Glutamatergic neuron (in vitro differentiated cells): Measurements from ENCODE around the gene DLK1. TPM values are rescaled to one million over a fixed set of nuclear protein-coding genes. Genes with fewer than 3 reads are reported as not detected.

Experiments used
- DNase-seq: peaks from one replicate; pipeline ENCODE4 v3.0.0; 2022
- H3K27ac Mint-ChIP-seq: one replicate; pipeline ENCODE4 v1.8.0; 2020; ENCODE audit warnings: mild to moderate bottlenecking, mixed read lengths, inconsistent platforms; ENCODE audit not compliant: unreplicated experiment
- H3K27me3 Mint-ChIP-seq: one replicate; pipeline ENCODE4 v1.8.0; 2020; ENCODE audit warnings: mild to moderate bottlenecking, moderate library complexity, mixed read lengths, inconsistent platforms; ENCODE audit not compliant: unreplicated experiment
- H3K36me3 Mint-ChIP-seq: one replicate; pipeline ENCODE4 v1.8.0; 2020; ENCODE audit warnings: mild to moderate bottlenecking, mixed read lengths, inconsistent platforms; ENCODE audit not compliant: unreplicated experiment
- H3K4me1 Mint-ChIP-seq: one replicate; pipeline ENCODE4 v1.8.0; 2020; ENCODE audit warnings: mild to moderate bottlenecking, low read depth, mixed read lengths, inconsistent platforms; ENCODE audit not compliant: unreplicated experiment
- H3K4me3 Mint-ChIP-seq: one replicate; pipeline ENCODE4 v1.8.0; 2020; ENCODE audit warnings: mild to moderate bottlenecking, mixed read lengths, inconsistent platforms; ENCODE audit not compliant: unreplicated experiment
- H3K9me3 Mint-ChIP-seq: one replicate; pipeline ENCODE4 v1.8.0; 2020; ENCODE audit warnings: mild to moderate bottlenecking, moderate library complexity, mixed read lengths, inconsistent platforms; ENCODE audit not compliant: unreplicated experiment
- total RNA-seq: library from RNA; stranded (reverse); fragmentation: NEBNext Ultra II Directional; extraction: Animal tissue kit (Norgen Biotek cat#: 25700); gene quantifications from one replicate; pipeline ENCODE4 v1.2.1, GENCODE V29; 2021; ENCODE audit not compliant: unreplicated experiment
- TF ChIP-seq, protein P1 (sequence below): fragments of 200-600 bp; sonication (generic); IDR thresholded peaks from one replicate; pipeline ENCODE4 v1.5.0; 2021; ENCODE audit not compliant: partially characterized antibody, unreplicated experiment

Gene DLK1
- total RNA-seq, 1 donor from 2014 or later = 37.3 TPM

DNA sequence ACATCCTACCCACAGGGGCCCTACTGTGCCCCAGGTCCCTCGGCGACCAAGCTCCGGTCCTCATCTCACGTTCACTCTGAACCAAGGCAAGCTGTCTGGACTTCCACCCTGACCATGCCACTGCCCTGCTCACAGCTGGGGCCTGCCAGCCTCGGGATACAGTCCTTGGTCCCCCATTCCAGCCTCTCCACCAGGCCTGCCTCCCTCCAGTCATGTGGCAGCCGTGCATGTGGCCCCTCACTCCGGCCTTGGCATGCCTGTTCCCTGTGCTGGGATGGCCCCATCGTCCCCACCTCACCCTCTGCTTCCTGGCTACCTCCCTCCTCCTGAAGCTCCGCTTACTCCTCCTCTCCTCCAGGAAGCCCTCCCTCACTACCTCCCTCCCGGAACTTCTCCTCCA lies 38.6 kb upstream of the DLK1 start:
- Mint-ChIP-seq H3K9me3 (peaks cover 3% of the 10 kb centered on the region), H3K27me3 (peaks cover 4% of the 10 kb centered on the region), H3K4me3 (no peak overlapping the region), H3K4me1 (peaks cover 5% of the 10 kb centered on the region), H3K27ac (no peak overlapping the region), H3K36me3 (no peaks in the 10 kb centered on the region)
- TF ChIP-seq, protein P1, sequence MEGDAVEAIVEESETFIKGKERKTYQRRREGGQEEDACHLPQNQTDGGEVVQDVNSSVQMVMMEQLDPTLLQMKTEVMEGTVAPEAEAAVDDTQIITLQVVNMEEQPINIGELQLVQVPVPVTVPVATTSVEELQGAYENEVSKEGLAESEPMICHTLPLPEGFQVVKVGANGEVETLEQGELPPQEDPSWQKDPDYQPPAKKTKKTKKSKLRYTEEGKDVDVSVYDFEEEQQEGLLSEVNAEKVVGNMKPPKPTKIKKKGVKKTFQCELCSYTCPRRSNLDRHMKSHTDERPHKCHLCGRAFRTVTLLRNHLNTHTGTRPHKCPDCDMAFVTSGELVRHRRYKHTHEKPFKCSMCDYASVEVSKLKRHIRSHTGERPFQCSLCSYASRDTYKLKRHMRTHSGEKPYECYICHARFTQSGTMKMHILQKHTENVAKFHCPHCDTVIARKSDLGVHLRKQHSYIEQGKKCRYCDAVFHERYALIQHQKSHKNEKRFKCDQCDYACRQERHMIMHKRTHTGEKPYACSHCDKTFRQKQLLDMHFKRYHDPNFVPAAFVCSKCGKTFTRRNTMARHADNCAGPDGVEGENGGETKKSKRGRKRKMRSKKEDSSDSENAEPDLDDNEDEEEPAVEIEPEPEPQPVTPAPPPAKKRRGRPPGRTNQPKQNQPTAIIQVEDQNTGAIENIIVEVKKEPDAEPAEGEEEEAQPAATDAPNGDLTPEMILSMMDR = no peak
- no peak for DNase-seq

DNA sequence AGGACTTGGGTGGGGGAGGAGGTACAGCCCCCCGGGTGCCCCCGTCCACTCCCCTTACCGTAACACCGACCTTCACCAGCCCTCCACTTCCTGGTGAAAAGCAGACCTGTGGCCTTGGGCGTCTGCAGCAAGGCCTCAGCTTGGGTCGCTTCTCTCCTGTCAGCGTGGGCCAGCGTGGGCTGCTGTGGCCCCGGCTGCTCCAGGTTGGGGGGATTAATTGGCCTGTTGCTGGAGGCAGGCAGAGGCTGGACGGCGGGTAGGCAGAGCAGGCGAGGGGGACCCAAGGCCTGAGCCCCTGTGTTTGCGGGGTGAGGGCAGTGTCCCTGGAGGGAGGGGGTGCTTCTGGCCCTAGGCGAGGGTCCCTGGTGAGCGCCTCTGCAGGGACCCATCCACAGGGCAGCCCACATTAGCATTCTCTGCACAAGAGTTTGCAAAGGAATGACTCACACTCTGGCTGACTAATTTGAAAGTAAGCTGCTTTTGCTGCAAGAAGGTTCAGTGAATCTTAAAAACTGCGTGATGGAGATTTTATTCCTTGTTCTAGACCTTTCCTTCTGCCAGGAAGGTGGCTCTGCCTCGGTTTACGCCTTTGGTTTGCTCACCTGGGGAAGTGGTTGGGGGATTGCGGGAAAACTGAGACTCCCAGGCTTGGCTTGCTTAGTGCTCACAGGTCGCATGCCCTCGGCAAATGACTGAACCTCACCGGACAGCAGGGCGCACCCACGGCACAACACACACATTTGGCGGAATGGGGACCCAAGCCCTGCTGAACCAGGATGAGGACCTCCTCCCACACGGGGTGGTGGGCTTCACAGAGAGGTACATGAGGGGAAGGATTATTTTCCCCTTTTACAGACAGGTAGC lies 37.9 kb upstream of the DLK1 start:
- H3K27me3 Mint-ChIP-seq = peaks cover 4% of the 10 kb centered on the region
- H3K27ac Mint-ChIP-seq = no peak overlapping the region
- peaks cover 3% of the 10 kb centered on the region for H3K9me3 Mint-ChIP-seq
- H3K4me3 Mint-ChIP-seq = no peak overlapping the region
- DNase-seq = no peak
- TF ChIP-seq, protein P1 = no peak
- H3K36me3 Mint-ChIP-seq = no peaks in the 10 kb centered on the region
- H3K4me1 Mint-ChIP-seq = peaks cover 6% of the 10 kb centered on the region

DNA sequence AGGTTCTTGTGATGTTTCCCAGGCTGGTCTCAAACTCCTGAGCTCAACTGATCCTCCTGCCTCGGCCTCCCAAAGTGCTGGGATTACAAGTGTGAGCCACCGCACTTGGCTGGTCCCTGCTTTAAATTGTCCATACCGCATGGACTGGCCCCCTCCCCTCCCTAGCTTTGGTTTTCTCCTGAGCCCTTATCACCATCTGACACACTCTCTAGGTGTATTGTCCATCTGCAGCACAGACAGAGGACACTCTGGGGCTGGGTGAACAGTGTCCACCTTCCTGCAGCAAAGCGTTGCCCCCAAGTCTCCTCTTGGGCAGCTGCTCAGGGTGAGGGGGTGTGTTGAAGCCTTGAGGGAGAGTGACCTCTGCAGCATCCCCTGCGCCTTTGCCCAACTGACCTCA lies 36.0 kb upstream of the DLK1 start:
- Mint-ChIP-seq H3K4me3 (no peak overlapping the region), H3K4me1 (peaks cover 11% of the 10 kb centered on the region), H3K36me3 (no peaks in the 10 kb centered on the region), H3K9me3 (peaks cover 3% of the 10 kb centered on the region), H3K27me3 (peaks cover 2% of the 10 kb centered on the region), H3K27ac (no peak overlapping the region)
- no peak for DNase-seq
- TF ChIP-seq, protein P1 = no peak

DNA sequence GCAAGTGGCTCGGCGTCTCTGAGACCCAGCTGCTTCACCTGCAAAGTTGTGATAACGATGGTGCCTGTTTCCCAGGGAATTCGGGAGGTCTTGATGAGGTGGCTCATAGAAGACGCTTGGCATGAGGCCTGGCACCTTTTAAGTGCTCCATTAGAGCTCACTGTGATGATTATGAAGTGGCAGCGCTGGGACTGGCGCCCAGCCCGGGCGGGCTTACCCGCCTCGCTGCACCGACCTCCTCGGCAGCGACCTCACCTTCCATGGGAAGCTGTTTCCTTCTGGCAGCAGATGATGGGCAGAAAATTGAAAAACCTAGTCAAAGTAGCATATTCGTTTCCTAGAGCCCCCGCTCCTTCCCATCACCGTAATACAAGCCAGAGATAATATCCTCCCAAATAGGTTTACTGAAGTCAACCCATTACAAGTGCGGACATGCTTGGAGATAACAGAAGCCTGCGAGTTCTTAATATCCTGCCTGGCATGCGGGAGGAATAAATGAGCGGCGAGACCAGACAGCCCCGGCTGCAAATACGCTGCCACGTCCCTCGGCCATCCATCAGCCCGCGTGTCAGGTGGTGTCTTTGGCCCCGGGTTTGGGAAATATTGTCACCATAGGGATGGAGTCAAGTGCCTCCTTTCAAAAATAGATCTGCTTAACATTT lies 35.2 kb upstream of the DLK1 start:
- TF ChIP-seq, protein P1 = no peak
- H3K4me1 Mint-ChIP-seq = peaks cover 18% of the 10 kb centered on the region
- DNase-seq = no peak
- H3K4me3 Mint-ChIP-seq = no peak overlapping the region
- peaks cover 3% of the 10 kb centered on the region for H3K9me3 Mint-ChIP-seq
- no peak overlapping the region for H3K27ac Mint-ChIP-seq
- H3K36me3 Mint-ChIP-seq = no peaks in the 10 kb centered on the region
- peaks cover 2% of the 10 kb centered on the region for H3K27me3 Mint-ChIP-seq

DNA sequence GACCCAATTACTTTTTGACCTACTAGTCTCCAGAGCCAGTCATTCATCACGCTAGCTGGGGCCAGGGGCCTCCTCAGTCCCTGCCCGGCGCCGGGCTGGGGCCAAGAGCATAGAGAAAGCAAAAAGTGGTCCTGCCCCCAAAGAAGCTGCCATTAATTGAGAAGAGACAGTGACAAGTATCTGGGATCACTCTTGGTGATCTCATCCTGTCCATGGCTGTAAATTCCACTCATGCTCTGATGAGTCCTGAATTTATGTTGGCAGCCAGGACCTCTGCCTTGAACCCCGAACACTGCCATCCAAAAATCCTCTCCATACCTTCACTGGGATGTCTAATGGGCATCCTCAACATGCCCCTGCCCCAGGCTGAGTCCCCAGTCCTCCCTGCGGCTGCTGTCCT lies 34.4 kb upstream of the DLK1 start:
- DNase-seq = no peak
- Mint-ChIP-seq H3K4me1 (peaks cover 20% of the 10 kb centered on the region), H3K4me3 (no peak overlapping the region), H3K27ac (no peak overlapping the region), H3K36me3 (no peaks in the 10 kb centered on the region), H3K9me3 (peaks cover 3% of the 10 kb centered on the region), H3K27me3 (peaks cover 2% of the 10 kb centered on the region)
- TF ChIP-seq, protein P1 = no peak
